ENCODE measurements around the gene IL18RAP.

- TF ChIP-seq FOXM1 (IDR thresholded peaks at IDR 0.05; ENCODE audit: borderline replicate concordance) (no peak), HDGF (IDR thresholded peaks at IDR 0.05; ENCODE audit: borderline replicate concordance) (no peak), BHLHE40 (IDR thresholded peaks at IDR 0.05; ENCODE audit: borderline replicate concordance) (no peak), SP1 (IDR thresholded peaks at IDR 0.05) (no peak), TARDBP (IDR thresholded peaks at IDR 0.05) (no peak), FOXK2 (IDR thresholded peaks at IDR 0.05) (no peak), FOXA1 (IDR thresholded peaks at IDR 0.05) (no peak), NFRKB (IDR thresholded peaks at IDR 0.05) (no peak), LEF1 (IDR thresholded peaks at IDR 0.05; ENCODE audit: borderline replicate concordance) (no peak), ELF4 (IDR thresholded peaks at IDR 0.05) (no peak), L3MBTL2 (conservative IDR thresholded peaks at IDR 0.05) (no peak), SUZ12 (IDR thresholded peaks at IDR 0.05) (no peak), ARNT (IDR thresholded peaks at IDR 0.05) (no peak)
Observed at GRCh38 chr2:102391565-102391964, 31.4 kb upstream of the IL18RAP start.

Measured in HEK293T (cell line).